Effector memory CD4-positive, alpha-beta T cell (primary cell): ENCODE results near the gene SLC22A23.

ENCODE experiments used
- DNase-seq, 3 donors: peaks; one replicate each; pipeline ENCODE4 v3.0.0-alpha.2; 2020
- H3K27ac ChIP-seq: 2 replicates; pipeline ENCODE4 v1.7.0; 2013; ENCODE audit warnings: mild to moderate bottlenecking, low read length, moderate library complexity; ENCODE audit not compliant: insufficient read depth, poor library complexity, severe bottlenecking
- H3K27me3 ChIP-seq: replicated peaks from 2 replicates; pipeline ENCODE4 v1.7.0; 2013; ENCODE audit warnings: mild to moderate bottlenecking, low read length; ENCODE audit not compliant: insufficient read depth, control insufficient read depth, poor library complexity, severe bottlenecking
- H3K36me3 ChIP-seq: 2 replicates; pipeline ENCODE4 v1.7.0; 2013; ENCODE audit warnings: mild to moderate bottlenecking, low read length, moderate library complexity; ENCODE audit not compliant: control insufficient read depth, insufficient read depth
- H3K4me1 ChIP-seq: 2 replicates; pipeline ENCODE4 v1.7.0; 2013; ENCODE audit warnings: low read length, mild to moderate bottlenecking; ENCODE audit not compliant: control insufficient read depth, insufficient read depth, poor library complexity, severe bottlenecking
- H3K4me3 ChIP-seq: 2 replicates; pipeline ENCODE4 v1.7.0; 2013; ENCODE audit warnings: low read length, low read depth, mild to moderate bottlenecking; ENCODE audit not compliant: insufficient read depth, poor library complexity, severe bottlenecking
- H3K9me3 ChIP-seq: 2 replicates; pipeline ENCODE4 v1.7.0; 2013; ENCODE audit warnings: mild to moderate bottlenecking, low read length, moderate library complexity; ENCODE audit not compliant: control insufficient read depth

Gene SLC22A23

DNA sequence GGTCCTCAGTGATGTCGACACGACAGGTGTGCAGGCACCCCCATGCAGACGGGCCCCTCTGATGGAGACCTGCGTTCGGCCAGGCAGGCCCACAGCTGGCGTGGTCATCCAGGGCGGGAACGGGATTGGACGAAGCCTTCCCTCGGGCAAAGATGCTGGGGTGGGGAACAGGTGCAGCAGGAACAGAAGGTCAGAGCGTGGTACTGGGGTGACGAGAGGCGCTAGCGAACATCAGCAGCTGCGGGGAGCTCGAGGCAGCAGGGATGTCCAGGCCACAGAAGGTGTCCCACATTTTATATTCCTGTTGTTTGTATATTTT is 96.2 kb downstream of the SLC22A23 start:
- Histone ChIP-seq H3K4me3 (no peak overlapping the region), H3K36me3 (no peaks in the 10 kb centered on the region), H3K9me3 (no peaks in the 10 kb centered on the region), H3K27me3 (no peaks in the 10 kb centered on the region), H3K4me1 (peaks cover 6% of the 10 kb centered on the region), H3K27ac (no peak overlapping the region)
- DNase-seq: no peak

DNA sequence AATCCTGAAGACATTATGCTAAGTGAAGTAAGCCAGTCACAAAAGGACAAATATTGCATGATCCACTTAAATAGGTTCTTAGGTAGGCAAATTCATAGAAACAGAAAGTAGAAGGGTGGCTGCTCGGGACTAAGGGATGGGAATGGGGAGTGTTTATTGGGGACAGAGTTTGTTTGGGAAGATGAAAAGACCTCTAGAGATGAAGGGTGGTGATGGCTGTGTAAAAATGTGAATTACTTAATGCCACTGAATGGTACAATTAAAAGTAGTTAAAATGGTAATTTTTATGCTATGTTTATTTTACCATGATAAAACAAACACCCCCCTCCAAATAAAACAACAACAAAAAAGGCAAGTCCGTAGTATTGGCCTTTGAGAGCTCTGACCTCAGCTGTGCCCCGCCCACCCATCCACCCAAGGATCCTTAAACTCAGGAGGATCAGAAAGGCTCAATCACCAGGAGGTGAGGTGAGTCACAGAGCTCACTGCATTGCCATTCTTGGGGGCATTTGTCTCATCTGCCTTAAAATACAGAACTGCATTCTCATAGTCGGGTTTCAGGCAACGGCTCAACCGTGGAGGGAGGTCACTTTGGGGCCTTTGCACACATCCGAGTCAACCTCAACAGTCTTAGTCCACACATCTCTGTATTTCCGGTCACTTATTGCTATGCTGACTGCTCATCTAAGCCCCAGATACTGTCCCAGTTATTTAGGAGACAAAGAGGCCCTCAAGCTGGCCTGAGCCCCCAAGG is 96.7 kb downstream of the SLC22A23 start:
- Histone ChIP-seq H3K27me3 (no peaks in the 10 kb centered on the region), H3K27ac (no peak overlapping the region), H3K9me3 (no peaks in the 10 kb centered on the region), H3K36me3 (no peaks in the 10 kb centered on the region), H3K4me1 (peaks cover 7% of the 10 kb centered on the region), H3K4me3 (no peak overlapping the region)
- DNase-seq: no peak

DNA sequence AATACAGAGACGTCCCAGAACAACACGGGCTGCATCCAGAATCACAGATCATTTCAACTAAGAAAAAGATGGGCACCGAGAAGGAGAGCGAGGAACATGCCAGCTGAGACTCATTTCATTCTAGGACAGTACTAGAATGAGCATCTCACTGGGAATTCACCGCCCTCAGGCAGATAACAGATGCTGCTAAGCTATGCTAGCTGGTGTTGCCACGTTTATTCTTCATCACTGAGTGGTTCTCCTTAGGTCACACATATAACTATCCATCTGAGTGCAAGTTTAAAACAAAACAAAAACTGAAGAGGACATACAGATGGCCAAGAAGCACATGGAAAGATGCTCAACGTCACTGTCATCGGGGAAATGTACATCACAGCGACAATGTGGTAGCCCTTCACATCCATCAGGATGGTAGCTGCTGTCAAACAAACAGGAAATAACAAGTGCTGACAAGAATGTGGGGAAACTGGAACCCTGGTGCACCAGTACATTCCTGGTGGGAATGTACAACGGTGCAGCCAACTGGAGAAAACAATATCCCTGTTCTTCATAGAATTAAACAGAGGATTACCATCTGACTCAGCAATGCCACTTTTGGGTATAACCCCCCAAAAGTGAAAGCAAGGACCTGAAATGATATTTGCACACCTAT is 97.6 kb downstream of the SLC22A23 start:
- DNase-seq: no peak
- Histone ChIP-seq H3K4me3 (no peak overlapping the region), H3K27ac (no peak overlapping the region), H3K9me3 (no peaks in the 10 kb centered on the region), H3K36me3 (no peaks in the 10 kb centered on the region), H3K4me1 (peaks cover 14% of the 10 kb centered on the region), H3K27me3 (no peaks in the 10 kb centered on the region)

DNA sequence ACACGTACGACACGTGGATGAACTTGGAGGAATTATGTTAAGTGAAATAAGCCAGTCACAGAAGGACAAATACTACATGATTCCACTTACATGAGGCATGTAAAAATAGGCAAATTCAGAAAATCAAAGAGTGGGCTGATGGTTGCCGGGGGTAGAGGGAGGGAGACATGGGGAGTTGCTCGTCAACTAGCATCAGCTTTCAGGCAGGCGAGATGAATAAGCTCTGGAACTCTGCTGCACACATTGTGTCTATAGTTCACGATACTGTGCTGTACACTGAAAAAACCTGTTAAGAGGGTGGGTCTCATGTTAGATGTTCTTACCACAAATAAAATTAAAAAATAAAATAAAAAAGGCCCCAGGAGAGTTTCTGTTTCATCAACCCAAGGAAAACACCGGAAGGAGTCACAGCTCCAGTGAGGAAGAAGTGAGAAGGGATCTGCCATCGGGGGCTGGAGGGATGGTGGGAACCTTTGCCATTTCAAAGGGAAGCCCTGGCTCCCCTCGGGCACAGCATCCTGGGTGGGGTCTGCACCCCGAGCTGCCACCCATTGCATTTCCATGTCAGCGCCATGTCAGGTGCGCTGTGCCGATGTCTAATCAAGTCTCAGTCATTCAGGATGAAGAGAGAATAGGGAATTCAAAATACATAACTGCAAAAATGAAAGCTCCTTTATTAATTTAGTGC is 98.3 kb downstream of the SLC22A23 start:
- Histone ChIP-seq H3K4me1 (peaks cover 14% of the 10 kb centered on the region), H3K27me3 (no peaks in the 10 kb centered on the region), H3K4me3 (no peak overlapping the region), H3K27ac (no peak overlapping the region), H3K36me3 (no peaks in the 10 kb centered on the region), H3K9me3 (no peaks in the 10 kb centered on the region)
- DNase-seq: no peak

DNA sequence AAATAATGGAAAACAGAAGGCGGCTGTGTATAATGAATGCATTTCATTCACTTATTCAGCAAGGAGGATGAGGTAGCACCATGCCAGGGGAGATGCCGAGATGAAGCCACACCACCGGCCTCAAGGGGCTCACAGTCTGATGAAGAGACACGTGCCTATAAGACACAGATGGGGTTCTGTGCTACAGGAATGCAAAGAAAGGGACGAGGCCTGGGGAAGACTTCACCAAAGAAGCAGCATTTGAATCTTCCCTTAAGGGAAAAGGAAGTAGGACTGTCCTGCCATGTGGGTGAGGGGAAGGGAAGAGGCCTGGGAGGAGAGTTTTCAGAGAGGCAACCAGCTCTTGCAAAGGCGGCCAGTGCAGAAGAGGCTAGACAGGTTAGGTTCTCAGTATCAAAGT is 99.2 kb downstream of the SLC22A23 start:
- no peak for DNase-seq
- Histone ChIP-seq H3K4me3 (no peak overlapping the region), H3K9me3 (no peaks in the 10 kb centered on the region), H3K27ac (no peak overlapping the region), H3K4me1 (peaks cover 14% of the 10 kb centered on the region), H3K27me3 (no peaks in the 10 kb centered on the region), H3K36me3 (no peaks in the 10 kb centered on the region)

DNA sequence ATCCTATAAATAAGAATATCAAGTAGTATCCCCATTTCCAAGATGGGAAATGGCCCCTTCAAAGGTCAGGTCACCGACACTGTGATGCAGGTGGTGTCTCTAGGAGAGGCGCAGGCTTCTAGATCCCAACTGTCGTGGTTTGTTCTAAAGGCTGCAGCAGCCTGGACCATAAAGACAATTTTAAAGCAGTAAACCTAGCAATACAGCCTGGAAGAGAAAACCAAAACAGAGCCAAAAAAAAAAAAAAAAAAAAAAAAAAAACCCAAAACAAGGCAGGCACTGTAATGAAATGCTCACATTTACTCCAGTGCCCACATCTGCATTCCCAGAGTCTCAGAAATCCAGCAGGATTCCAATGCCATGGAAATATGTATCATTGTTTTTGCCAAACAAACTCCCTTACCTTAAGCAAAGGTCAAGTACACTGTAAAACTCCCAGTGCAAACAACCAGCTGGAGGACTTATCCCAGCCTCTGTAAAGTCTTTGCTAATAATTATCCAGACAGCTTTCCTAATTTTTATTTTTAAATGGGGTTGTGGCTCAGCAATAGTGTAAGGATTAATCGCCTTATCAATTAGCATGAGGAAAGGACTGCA is 99.9 kb downstream of the SLC22A23 start:
- Histone ChIP-seq H3K4me1 (peaks cover 14% of the 10 kb centered on the region), H3K27me3 (no peaks in the 10 kb centered on the region), H3K4me3 (peak overlapping the region; percentile 9), H3K27ac (peak overlapping the region; percentile 62), H3K9me3 (no peaks in the 10 kb centered on the region), H3K36me3 (no peaks in the 10 kb centered on the region)
- DNase-seq: no peak

DNA sequence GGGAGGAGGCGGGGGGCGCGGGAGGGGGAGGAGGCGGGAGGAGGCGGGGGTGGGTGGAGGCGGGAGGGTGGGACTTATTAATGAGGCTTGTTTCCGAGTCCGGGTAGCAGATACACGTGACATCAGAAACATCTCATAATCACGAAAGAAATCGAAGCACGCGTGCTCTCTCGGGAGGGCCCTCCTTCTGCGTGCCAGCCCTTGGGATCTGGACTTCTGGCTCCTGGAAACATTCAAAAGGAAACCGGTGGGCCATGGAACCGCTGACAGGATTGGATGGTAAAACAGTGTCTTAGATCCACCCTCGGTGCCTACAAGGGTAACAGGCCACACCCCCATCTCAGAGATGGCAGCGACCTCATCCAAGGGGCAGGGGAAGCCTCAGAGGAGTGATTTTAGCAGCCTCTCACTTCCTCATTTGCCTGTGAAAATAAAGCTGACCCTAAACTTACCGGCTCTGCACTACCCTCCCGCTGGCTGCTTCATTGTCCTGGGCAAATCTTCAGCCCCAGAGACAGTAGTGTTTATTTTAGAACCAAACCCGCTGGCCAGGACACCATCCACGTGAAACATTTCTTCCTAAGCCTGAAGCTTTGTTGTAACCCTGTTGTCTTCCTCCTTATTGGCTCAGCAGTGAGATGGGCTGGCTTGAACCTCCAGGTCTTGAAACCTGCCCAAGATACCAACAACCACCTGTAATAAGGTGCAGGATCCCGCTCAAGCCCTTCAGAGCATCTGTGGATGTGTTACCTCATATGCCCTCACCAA is 100.6 kb downstream of the SLC22A23 start:
- Histone ChIP-seq H3K4me3 (peak overlapping the region; percentile 40), H3K27me3 (no peaks in the 10 kb centered on the region), H3K4me1 (peaks cover 14% of the 10 kb centered on the region), H3K9me3 (no peaks in the 10 kb centered on the region), H3K27ac (peak overlapping the region; percentile 62), H3K36me3 (no peaks in the 10 kb centered on the region)
- peak; percentile 25 to 59 (median 55) for DNase-seq

DNA sequence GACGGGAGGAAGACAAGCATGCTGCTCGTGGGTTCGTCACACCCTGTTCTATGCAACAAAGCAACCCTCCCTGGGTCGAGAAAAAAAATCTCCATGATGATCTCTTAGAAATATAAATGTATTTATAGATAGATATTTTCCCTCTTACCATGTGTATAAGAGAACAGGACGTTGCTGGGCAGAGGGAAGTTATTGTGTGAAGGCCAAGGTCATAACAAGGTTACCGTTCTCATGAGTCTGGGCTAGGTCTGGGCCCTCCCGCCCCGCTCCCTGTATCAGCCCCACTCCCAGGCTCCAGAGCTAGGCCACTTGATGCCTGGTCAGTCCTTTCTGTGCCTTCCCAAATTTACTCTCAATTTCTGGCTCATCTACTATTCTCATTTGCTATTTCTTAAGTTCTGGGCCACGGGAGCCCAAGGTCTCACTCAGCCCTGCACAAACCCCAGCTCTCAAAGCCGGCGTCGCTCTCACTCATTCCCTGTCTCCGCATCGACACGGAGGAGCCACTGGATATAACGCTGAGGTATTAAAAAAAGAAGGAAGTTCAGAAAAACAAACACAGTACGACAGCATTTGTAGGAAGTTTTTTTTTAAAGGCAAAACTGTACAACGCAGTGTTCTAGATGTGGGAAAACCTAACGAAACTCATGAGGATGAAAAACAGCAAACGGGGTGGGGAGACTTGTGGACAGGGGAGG is 101.3 kb downstream of the SLC22A23 start:
- peaks cover 14% of the 10 kb centered on the region for H3K4me1 ChIP-seq
- no peaks in the 10 kb centered on the region for H3K36me3 ChIP-seq
- peak overlapping the region; percentile 68 for H3K27ac ChIP-seq
- H3K4me3 ChIP-seq: no peak overlapping the region
- no peaks in the 10 kb centered on the region for H3K9me3 ChIP-seq
- DNase-seq: peak in 1 of 3 donors; percentile 16
- no peaks in the 10 kb centered on the region for H3K27me3 ChIP-seq

DNA sequence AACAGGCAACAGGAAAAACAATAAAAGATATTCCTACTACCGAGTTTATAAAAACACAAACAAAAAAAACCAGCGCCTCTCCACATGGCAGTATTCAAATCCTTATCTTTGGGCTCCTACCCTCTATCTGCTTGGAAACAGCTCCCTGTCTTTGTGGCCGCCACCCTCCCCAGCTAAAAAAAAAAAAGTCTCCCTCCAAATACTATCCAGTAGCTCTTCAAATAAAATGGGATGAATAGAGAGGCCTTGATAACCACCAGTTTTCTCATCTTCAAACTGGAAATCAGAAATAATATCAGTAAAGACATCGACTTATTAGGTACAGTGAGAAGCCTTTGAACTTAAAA is 101.9 kb downstream of the SLC22A23 start:
- peaks cover 14% of the 10 kb centered on the region for H3K4me1 ChIP-seq
- H3K4me3 ChIP-seq: no peak overlapping the region
- no peaks in the 10 kb centered on the region for H3K36me3 ChIP-seq
- DNase-seq: no peak
- peak overlapping the region; percentile 68 for H3K27ac ChIP-seq
- H3K27me3 ChIP-seq: no peaks in the 10 kb centered on the region
- H3K9me3 ChIP-seq: no peaks in the 10 kb centered on the region
